Measurements from ENCODE around the gene ZSWIM4. TPM values are rescaled to one million over a fixed set of nuclear protein-coding genes. Genes with fewer than 3 reads are reported as not detected.

The ZSWIM4 gene
- total and polyA plus RNA-seq, 2 of the 13 experiments (the other 11 are each of a cell fraction or from before 2014, with no cell fraction given): 0.33 to 0.86 TPM

DNA sequence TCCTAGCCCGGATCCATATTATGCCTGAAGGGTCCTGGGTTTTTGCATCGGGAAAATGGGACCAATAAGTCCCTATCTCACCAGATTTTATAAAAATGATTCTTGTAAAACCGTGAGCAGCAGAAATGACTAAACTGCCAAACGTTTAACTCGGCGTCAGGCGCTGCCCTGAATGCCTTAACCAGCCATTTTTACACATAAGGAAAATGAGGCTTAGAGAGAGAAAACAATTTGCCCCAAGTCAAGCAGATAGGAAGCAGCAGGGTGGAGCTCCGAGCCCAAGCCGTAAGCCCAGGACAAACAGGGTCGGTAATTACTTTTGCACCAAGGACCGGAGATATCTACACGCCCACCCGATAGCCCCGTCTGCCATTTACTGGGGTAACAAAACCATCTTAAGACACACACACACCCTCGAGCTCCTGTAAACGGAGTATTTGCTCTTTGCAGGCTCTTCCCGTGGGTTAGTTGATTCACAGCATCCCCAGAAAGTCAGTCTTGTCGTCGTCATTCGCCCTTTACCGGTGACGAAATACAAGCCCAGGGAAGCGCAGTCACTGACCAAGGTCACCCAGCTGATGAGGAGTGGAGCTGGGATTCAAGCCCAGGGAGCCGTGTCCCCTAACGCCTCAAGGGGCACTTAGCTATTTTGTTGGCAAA lies 46.9 kb upstream of the ZSWIM4 start (continued):
- TF ChIP-seq RBM22 (optimal IDR thresholded peaks at IDR 0.05; ENCODE audit: low read length): peak; percentile 38
- TF ChIP-seq SAP130 (CRISPR knock-in tag; IDR thresholded peaks at IDR 0.05; ENCODE audit: low read depth): peak; percentile 34; the same call in 1 of the 2 replicates
- TF ChIP-seq KDM5A (IDR thresholded peaks at IDR 0.05; ENCODE audit: borderline replicate concordance, low read length): peak; percentile 46
- no peak for TF ChIP-seq TEAD2 (CRISPR knock-in tag; IDR thresholded peaks at IDR 0.05)
- no peak for TF ChIP-seq E2F2 (CRISPR knock-in tag; IDR thresholded peaks at IDR 0.05; ENCODE audit: borderline replicate concordance)
- no peak for TF ChIP-seq HHEX (CRISPR knock-in tag; IDR thresholded peaks at IDR 0.05)
- TF ChIP-seq NFE2L2 (IDR thresholded peaks at IDR 0.05; ENCODE audit: low read length): no peak
- TF ChIP-seq, protein P1, sequence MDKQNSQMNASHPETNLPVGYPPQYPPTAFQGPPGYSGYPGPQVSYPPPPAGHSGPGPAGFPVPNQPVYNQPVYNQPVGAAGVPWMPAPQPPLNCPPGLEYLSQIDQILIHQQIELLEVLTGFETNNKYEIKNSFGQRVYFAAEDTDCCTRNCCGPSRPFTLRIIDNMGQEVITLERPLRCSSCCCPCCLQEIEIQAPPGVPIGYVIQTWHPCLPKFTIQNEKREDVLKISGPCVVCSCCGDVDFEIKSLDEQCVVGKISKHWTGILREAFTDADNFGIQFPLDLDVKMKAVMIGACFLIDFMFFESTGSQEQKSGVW (CRISPR knock-in tag; IDR thresholded peaks at IDR 0.05; ENCODE audit: borderline replicate concordance): no peak
- TF ChIP-seq ZC3H13 (CRISPR knock-in tag; IDR thresholded peaks at IDR 0.05): no peak
- no peak for TF ChIP-seq BCL6 (CRISPR knock-in tag; IDR thresholded peaks at IDR 0.05)
- 0 out of 2 replicates have a peak, but pooled peaks have one; percentile 42 for TF ChIP-seq ZNF563 (CRISPR knock-in tag; IDR thresholded peaks at IDR 0.05)
- TF ChIP-seq, protein P2, sequence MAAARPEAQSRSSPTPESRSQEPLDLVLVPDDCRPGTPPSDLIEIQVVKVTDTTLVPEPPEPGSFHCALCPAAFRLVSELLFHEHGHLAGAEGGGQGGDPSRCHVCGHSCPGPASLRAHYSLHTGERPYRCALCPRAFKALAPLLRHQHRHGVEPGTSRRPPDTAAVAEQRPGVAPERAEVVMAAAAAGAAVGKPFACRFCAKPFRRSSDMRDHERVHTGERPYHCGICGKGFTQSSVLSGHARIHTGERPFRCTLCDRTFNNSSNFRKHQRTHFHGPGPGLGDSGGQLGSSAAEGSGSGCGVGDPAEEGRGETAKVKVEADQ (CRISPR knock-in tag; IDR thresholded peaks at IDR 0.05; ENCODE audit: borderline replicate concordance): no peak
- TF ChIP-seq ZBTB21 (CRISPR knock-in tag; IDR thresholded peaks at IDR 0.05): peak; percentile 91
- TF ChIP-seq AGO1 (IDR thresholded peaks at IDR 0.05; ENCODE audit: low read depth, low read length, poor library complexity, severe bottlenecking): no peak
- TF ChIP-seq TEF (CRISPR knock-in tag; IDR thresholded peaks at IDR 0.05): no peak
- TF ChIP-seq TBX2 (CRISPR knock-in tag; IDR thresholded peaks at IDR 0.05; ENCODE audit: borderline replicate concordance): no peak
- TF ChIP-seq ZNF329 (CRISPR knock-in tag; IDR thresholded peaks at IDR 0.05; ENCODE audit: low read depth): 0 out of 2 replicates have a peak, but pooled peaks have one; percentile 6
- peak; percentile 64; the same call in 1 of the 2 replicates for TF ChIP-seq ZNF317 (CRISPR knock-in tag; IDR thresholded peaks at IDR 0.05)
- TF ChIP-seq XBP1 (CRISPR knock-in tag; IDR thresholded peaks at IDR 0.05): no peak
- TF ChIP-seq RAD21 (CRISPR knock-in tag; IDR thresholded peaks at IDR 0.05): no peak
- TF ChIP-seq CREM (IDR thresholded peaks at IDR 0.05): no peak
- no peak for TF ChIP-seq CREM (CRISPR knock-in tag; IDR thresholded peaks at IDR 0.05)
- no peak for TF ChIP-seq GTF2F1 (IDR thresholded peaks at IDR 0.05; ENCODE audit: low read length)
- no peak for TF ChIP-seq GFI1 (CRISPR knock-in tag; IDR thresholded peaks at IDR 0.05; ENCODE audit: borderline replicate concordance)
- no peak for TF ChIP-seq TCF12 (IDR thresholded peaks at IDR 0.05)
- TF ChIP-seq TCF12 (CRISPR knock-in tag; IDR thresholded peaks at IDR 0.05): no peak
- TF ChIP-seq ZBTB33 (CRISPR knock-in tag; IDR thresholded peaks at IDR 0.05): no peak
- TF ChIP-seq ZSCAN31 (CRISPR knock-in tag; IDR thresholded peaks at IDR 0.05; ENCODE audit: low read depth): 0 out of 2 replicates have a peak, but pooled peaks have one; percentile 26
